Brain microvascular endothelial cell (primary cell): ENCODE measurements around the gene LCTL.

Experiments
- DNase-seq: peaks from one replicate; pipeline ENCODE4 v3.0.0-alpha.2; 2020
- H3K27ac ChIP-seq: fragments of 250-450 bp; sonication (Bioruptor Pico); 2 replicates; pipeline ENCODE4 v1.5.1; 2020; ENCODE audit warnings: mild to moderate bottlenecking, moderate library complexity
- H3K27me3 ChIP-seq: fragments of 250-450 bp; sonication (Bioruptor Pico); replicated peaks from 2 replicates; pipeline ENCODE4 v1.5.1; 2020; ENCODE audit warnings: mild to moderate bottlenecking
- H3K36me3 ChIP-seq: fragments of 250-450 bp; sonication (Bioruptor Pico); replicated peaks from 2 replicates; pipeline ENCODE4 v1.5.1; 2020; ENCODE audit warnings: mild to moderate bottlenecking
- H3K4me3 ChIP-seq: 2 replicates; pipeline ENCODE4 v1.5.1; 2011; ENCODE audit warnings: low read depth, mild to moderate bottlenecking, control low read depth, low read length, moderate library complexity
- in situ Hi-C: cut with HindIII; loops from 2 replicates; pipeline ENCODE4 v1.10.0; 2017; ENCODE audit warnings: low sequenced_read_pairs, low pct_ligation_motif_present
- TF ChIP-seq, protein P1 (sequence below): IDR thresholded peaks from 2 replicates; pipeline ENCODE4 v1.5.1; 2011; ENCODE audit warnings: low read depth, mild to moderate bottlenecking, moderate library complexity, low read length, control low read depth, inconsistent platforms; ENCODE audit errors: missing control alignments

Gene LCTL

GRCh38 chr15:66524838-66525237, 41.0 kb downstream of the LCTL start:
- no peak for DNase-seq
- TF ChIP-seq, protein P1, sequence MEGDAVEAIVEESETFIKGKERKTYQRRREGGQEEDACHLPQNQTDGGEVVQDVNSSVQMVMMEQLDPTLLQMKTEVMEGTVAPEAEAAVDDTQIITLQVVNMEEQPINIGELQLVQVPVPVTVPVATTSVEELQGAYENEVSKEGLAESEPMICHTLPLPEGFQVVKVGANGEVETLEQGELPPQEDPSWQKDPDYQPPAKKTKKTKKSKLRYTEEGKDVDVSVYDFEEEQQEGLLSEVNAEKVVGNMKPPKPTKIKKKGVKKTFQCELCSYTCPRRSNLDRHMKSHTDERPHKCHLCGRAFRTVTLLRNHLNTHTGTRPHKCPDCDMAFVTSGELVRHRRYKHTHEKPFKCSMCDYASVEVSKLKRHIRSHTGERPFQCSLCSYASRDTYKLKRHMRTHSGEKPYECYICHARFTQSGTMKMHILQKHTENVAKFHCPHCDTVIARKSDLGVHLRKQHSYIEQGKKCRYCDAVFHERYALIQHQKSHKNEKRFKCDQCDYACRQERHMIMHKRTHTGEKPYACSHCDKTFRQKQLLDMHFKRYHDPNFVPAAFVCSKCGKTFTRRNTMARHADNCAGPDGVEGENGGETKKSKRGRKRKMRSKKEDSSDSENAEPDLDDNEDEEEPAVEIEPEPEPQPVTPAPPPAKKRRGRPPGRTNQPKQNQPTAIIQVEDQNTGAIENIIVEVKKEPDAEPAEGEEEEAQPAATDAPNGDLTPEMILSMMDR = no peak
- Histone ChIP-seq H3K4me3 (no peak overlapping the region), H3K27me3 (no peaks in the 10 kb centered on the region), H3K27ac (no peak overlapping the region), H3K36me3 (peaks cover 14% of the 10 kb centered on the region)
- in situ Hi-C loops = no loop called here

DNA sequence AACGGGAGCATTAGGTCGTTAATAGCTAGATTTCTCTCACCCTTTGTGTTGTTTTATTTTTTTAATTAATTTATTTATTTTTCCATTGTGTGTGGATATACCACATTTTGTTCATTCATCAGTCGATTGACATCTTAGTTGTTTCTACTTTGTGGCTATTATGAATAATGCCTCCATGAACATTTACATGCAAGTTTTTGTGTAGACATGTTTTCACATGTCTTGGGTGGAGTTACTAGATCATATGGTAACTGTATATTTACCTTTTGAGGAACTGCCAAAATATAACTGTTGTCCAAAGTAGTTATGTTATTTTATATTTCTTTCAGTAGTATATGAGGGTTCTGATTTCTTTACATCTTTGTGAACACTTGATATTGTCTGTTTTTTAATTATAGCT, 41.9 kb downstream of the LCTL start:
- peaks cover 11% of the 10 kb centered on the region for H3K36me3 ChIP-seq
- TF ChIP-seq, protein P1 = no peak
- H3K4me3 ChIP-seq = no peak overlapping the region

DNA sequence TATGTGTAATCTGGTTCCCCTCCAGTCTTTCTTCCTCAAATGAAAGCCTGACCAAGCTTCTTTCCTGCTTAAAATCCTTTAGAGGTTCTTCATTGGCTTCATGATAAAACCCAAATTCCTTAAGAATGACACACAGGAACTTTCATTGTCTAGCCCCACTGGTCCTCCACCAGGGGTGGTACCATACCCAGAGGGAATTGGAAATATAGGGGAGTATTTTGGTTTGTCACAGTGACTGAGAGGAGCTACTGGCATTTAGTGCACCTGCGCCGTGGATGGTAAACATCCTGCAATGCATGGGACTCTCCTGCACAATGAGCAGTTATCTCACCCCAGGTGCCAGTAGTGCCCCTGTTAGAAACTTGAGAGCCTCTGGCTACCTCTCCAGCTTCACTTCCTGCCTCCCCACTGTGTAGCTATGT, 49.9 kb downstream of the LCTL start:
- TF ChIP-seq, protein P1 = no peak
- H3K27ac ChIP-seq = no peak overlapping the region
- no peak overlapping the region for H3K4me3 ChIP-seq
- in situ Hi-C loops = no loop called here
- DNase-seq = no peak
- H3K36me3 ChIP-seq = peaks cover 11% of the 10 kb centered on the region
- H3K27me3 ChIP-seq = no peaks in the 10 kb centered on the region

More for the DNA sequence above, 41.9 kb downstream of the LCTL start:
- Histone ChIP-seq H3K27me3 (no peaks in the 10 kb centered on the region), H3K27ac (no peak overlapping the region)
- in situ Hi-C loops = no loop called here
- no peak for DNase-seq

DNA sequence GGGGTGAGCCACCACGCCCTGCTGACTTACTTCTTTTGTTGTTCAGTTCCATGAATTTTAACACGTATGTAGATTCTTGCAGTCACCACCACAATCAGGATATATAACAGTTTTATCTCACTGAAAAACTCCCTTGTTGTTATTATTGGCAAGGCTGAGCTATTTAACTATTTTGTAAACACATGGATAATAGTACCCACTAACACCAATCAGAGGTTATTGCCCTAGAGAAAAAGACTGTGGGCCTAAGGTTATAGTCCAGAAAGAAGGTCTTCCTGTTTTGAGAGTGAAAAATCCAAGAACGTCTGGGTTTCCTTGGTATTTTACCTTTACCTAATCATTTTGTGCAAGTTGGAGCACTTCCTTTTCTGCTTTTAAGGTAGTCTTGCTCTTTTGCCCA, 51.2 kb downstream of the LCTL start:
- TF ChIP-seq, protein P1 = no peak
- in situ Hi-C loops = no loop called here

GRCh38 chr15:66508293-66508883, 57.4 kb downstream of the LCTL start:
- in situ Hi-C loops = no loop called here
- H3K36me3 ChIP-seq = no peaks in the 10 kb centered on the region
- no peak for DNase-seq
- H3K27ac ChIP-seq = no peak overlapping the region
- H3K4me3 ChIP-seq = no peak overlapping the region
- no peaks in the 10 kb centered on the region for H3K27me3 ChIP-seq
- TF ChIP-seq, protein P1 = no peak

More for the DNA sequence above, 51.2 kb downstream of the LCTL start:
- peaks cover 10% of the 10 kb centered on the region for H3K36me3 ChIP-seq
- H3K27ac ChIP-seq = no peak overlapping the region
- H3K27me3 ChIP-seq = no peaks in the 10 kb centered on the region
- no peak for DNase-seq
- no peak overlapping the region for H3K4me3 ChIP-seq

GRCh38 chr15:66505818-66506217, 60.0 kb downstream of the LCTL start:
- TF ChIP-seq, protein P1 = no peak
- Histone ChIP-seq H3K36me3 (peaks cover 25% of the 10 kb centered on the region), H3K27me3 (no peaks in the 10 kb centered on the region), H3K4me3 (peak overlapping the region; percentile 68), H3K27ac (peak overlapping the region; percentile 96)
- in situ Hi-C loops = no loop called here
- no peak for DNase-seq
